OCI-LY3 (cell line): Measurements from ENCODE around the gene IFNG-AS1.

Experiments used
- H2AFZ ChIP-seq: fragments of 200-600, 300-600 bp; shearing (Covaris generic); 2 replicates; pipeline ENCODE4 v1.6.0; 2014; ENCODE audit warnings: antibody characterized with exemption, low read depth, low read length
- H3K27ac ChIP-seq: fragments of 200-600, 300-600 bp; sonication (generic); 2 replicates; pipeline ENCODE4 v1.5.1; 2014; ENCODE audit warnings: mild to moderate bottlenecking, low read length, moderate library complexity, mixed read lengths
- H3K27me3 ChIP-seq: fragments of 200-600, 300-600 bp; sonication (generic); 2 replicates; pipeline ENCODE4 v1.6.1; 2014; ENCODE audit warnings: low read depth, low read length, mixed read lengths
- H3K36me3 ChIP-seq: fragments of 200-600, 300-600 bp; sonication (generic); replicated peaks from 2 replicates; pipeline ENCODE3; 2014; ENCODE audit warnings: low read depth, low read length, mixed read lengths
- H3K4me1 ChIP-seq: fragments of 300-600, 200-600 bp; sonication (generic); 2 replicates; pipeline ENCODE4 v1.6.1; 2014; ENCODE audit warnings: low read length, mixed read lengths
- H3K4me2 ChIP-seq: fragments of 200-600, 300-600 bp; sonication (generic); 2 replicates; pipeline ENCODE4 v1.6.1; 2014; ENCODE audit warnings: low read length, mixed read lengths
- H3K4me3 ChIP-seq: fragments of 300-600, 200-600 bp; sonication (generic); 2 replicates; pipeline ENCODE4 v1.5.1; 2014; ENCODE audit warnings: antibody characterized with exemption, mild to moderate bottlenecking, low read length, moderate library complexity
- H3K79me2 ChIP-seq: fragments of 300-600, 200-600 bp; shearing (Covaris generic); 2 replicates; pipeline ENCODE4 v1.6.1; 2014; ENCODE audit warnings: mild to moderate bottlenecking, low read length, mixed read lengths
- H3K9ac ChIP-seq: fragments of 300-600, 200-600 bp; shearing (Covaris generic); 2 replicates; pipeline ENCODE4 v1.6.0; 2014; ENCODE audit warnings: mild to moderate bottlenecking, low read length, moderate library complexity
- H3K9me3 ChIP-seq: fragments of 200-600, 300-600 bp; shearing (Covaris generic); 2 replicates; pipeline ENCODE4 v1.6.1; 2014; ENCODE audit warnings: low read length, mixed read lengths; ENCODE audit not compliant: insufficient read depth
- H4K20me1 ChIP-seq: fragments of 200-600, 300-600 bp; sonication (generic); 2 replicates; pipeline ENCODE4 v1.6.1; 2016; ENCODE audit warnings: low read length, mixed read lengths; ENCODE audit not compliant: insufficient read depth
- CTCF ChIP-seq: fragments of 200-600, 300-600 bp; sonication (generic); IDR thresholded peaks from 2 replicates; pipeline ENCODE4 v1.5.1; 2014; ENCODE audit warnings: antibody characterized with exemption, low read length, low read depth
- EZH2phosphoT487 ChIP-seq: fragments of 200-600 bp; shearing (Covaris generic); IDR thresholded peaks from 2 replicates; pipeline ENCODE4 v1.6.1; 2018; ENCODE audit warnings: antibody characterized with exemption, mixed run types, low read depth

The IFNG-AS1 gene

GRCh38 chr12:67989184-67989920 lies at the start of gene IFNG-AS1:
Gene IFNG-AS1, plus strand, starts transcription at chr12:67989447.
- Histone ChIP-seq H3K27me3 (no peaks in the 10 kb centered on the region), H3K79me2 (no peaks in the 10 kb centered on the region), H3K36me3 (no peaks in the 10 kb centered on the region), H2AFZ (no peak within 1 kb of the TSS), H3K27ac (no peak within 1 kb of the TSS), H3K4me1 (peaks cover 27% of the 10 kb centered on the region), H3K9ac (no peak within 1 kb of the TSS), H3K9me3 (no peaks in the 10 kb centered on the region), H3K4me2 (peak within 1 kb of the TSS; percentile 37), H3K4me3 (no peak within 1 kb of the TSS), H4K20me1 (no peaks in the 10 kb centered on the region)
- TF ChIP-seq CTCF (no peak), EZH2phosphoT487 (no peak)

GRCh38 chr12:67939611-67940010 lies 49.6 kb upstream of the IFNG-AS1 start:
- H3K27me3 ChIP-seq = peaks cover 34% of the 10 kb centered on the region
- no peak overlapping the region for H3K9ac ChIP-seq
- H3K4me1 ChIP-seq = 0 out of 2 replicates have a peak, but pooled peaks cover 4% of the 10 kb centered on the region
- H3K27ac ChIP-seq = no peak overlapping the region
- no peaks in the 10 kb centered on the region for H3K9me3 ChIP-seq
- H2AFZ ChIP-seq = no peak overlapping the region
- no peak for TF ChIP-seq EZH2phosphoT487
- TF ChIP-seq CTCF = no peak
- no peaks in the 10 kb centered on the region for H3K36me3 ChIP-seq
- H3K4me2 ChIP-seq = no peak overlapping the region
- no peaks in the 10 kb centered on the region for H4K20me1 ChIP-seq
- no peaks in the 10 kb centered on the region for H3K79me2 ChIP-seq
- H3K4me3 ChIP-seq = no peak overlapping the region

GRCh38 chr12:67940780-67941243 lies 48.4 kb upstream of the IFNG-AS1 start:
- no peak for TF ChIP-seq EZH2phosphoT487
- no peak for TF ChIP-seq CTCF
- Histone ChIP-seq H3K27ac (no peak overlapping the region), H4K20me1 (no peaks in the 10 kb centered on the region), H3K9ac (no peak overlapping the region), H3K9me3 (no peaks in the 10 kb centered on the region), H3K4me2 (no peak overlapping the region), H3K27me3 (peaks cover 34% of the 10 kb centered on the region), H3K79me2 (no peaks in the 10 kb centered on the region), H2AFZ (no peak overlapping the region), H3K36me3 (no peaks in the 10 kb centered on the region), H3K4me1 (0 out of 2 replicates have a peak, but pooled peaks cover 4% of the 10 kb centered on the region), H3K4me3 (no peak overlapping the region)

- Histone ChIP-seq H3K4me2 (no peak overlapping the region), H4K20me1 (no peaks in the 10 kb centered on the region), H3K79me2 (no peaks in the 10 kb centered on the region), H3K9me3 (no peaks in the 10 kb centered on the region), H3K9ac (no peak overlapping the region), H3K27ac (no peak overlapping the region), H3K4me1 (0 out of 2 replicates have a peak, but pooled peaks cover 4% of the 10 kb centered on the region), H3K27me3 (peaks cover 41% of the 10 kb centered on the region), H3K36me3 (no peaks in the 10 kb centered on the region), H2AFZ (no peak overlapping the region), H3K4me3 (no peak overlapping the region)
- TF ChIP-seq CTCF = no peak
- TF ChIP-seq EZH2phosphoT487 = no peak
Observed at GRCh38 chr12:67942724-67943123, 46.5 kb upstream of the IFNG-AS1 start.
